GM10248 (cell line): ENCODE data around the gene TAF8.
A peak's percentile ranks its signal among the peaks of the same experiment; 100 is the strongest.

Source experiments
- CTCF ChIA-PET: fragments of 300-600 bp; sonication (Branson Sonifier 250); formaldehyde crosslinking; extraction: SDS; loops from one replicate; lab custom pipeline; 2021; ENCODE audit warnings: antibody characterized with exemption; lab: Yijun Ruan, JAX
- POLR2A ChIA-PET: fragments of 350-650 bp; sonication (Branson Sonifier 250); formaldehyde crosslinking; extraction: SDS; loops from one replicate; lab custom pipeline; 2020; ENCODE audit warnings: antibody characterized with exemption; lab: Yijun Ruan, JAX
- DNase-seq: peaks from one replicate; pipeline ENCODE4 v3.0.0; 2012; ENCODE audit errors: extremely low spot score
- TF ChIP-seq, protein P1 (sequence below): IDR thresholded peaks from 2 replicates; pipeline ENCODE4 v1.5.1; 2012; ENCODE audit warnings: mild to moderate bottlenecking, low read depth; ENCODE audit errors: extremely low read depth, missing control alignments, control extremely low read depth

The TAF8 gene

GRCh38 chr6:42021847-42022754 is 28.2 kb upstream of the TAF8 start:
- peak; percentile 66 for DNase-seq
- TF ChIP-seq, protein P1, sequence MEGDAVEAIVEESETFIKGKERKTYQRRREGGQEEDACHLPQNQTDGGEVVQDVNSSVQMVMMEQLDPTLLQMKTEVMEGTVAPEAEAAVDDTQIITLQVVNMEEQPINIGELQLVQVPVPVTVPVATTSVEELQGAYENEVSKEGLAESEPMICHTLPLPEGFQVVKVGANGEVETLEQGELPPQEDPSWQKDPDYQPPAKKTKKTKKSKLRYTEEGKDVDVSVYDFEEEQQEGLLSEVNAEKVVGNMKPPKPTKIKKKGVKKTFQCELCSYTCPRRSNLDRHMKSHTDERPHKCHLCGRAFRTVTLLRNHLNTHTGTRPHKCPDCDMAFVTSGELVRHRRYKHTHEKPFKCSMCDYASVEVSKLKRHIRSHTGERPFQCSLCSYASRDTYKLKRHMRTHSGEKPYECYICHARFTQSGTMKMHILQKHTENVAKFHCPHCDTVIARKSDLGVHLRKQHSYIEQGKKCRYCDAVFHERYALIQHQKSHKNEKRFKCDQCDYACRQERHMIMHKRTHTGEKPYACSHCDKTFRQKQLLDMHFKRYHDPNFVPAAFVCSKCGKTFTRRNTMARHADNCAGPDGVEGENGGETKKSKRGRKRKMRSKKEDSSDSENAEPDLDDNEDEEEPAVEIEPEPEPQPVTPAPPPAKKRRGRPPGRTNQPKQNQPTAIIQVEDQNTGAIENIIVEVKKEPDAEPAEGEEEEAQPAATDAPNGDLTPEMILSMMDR: no peak
- POLR2A ChIA-PET: interaction anchor here (0.6 kb wide), 1 partner anchor 126 kb away, joined by 4 read pairs; no protein-coding TSS in a partner anchor
- CTCF ChIA-PET: interaction anchor here (1.0 to 1.9 kb wide), 4 partner anchors 17 to 235 kb away, joined by 3 to 10 read pairs (median 4); partner anchors contain the start of gene TOMM6

GRCh38 chr6:42022755-42023384 is 27.5 kb upstream of the TAF8 start:
- TF ChIP-seq, protein P1: no peak
- ChIA-PET CTCF (interaction anchor here (1.9 kb wide), 1 partner anchor 21 kb away, joined by 10 read pairs; no protein-coding TSS in a partner anchor), POLR2A (no interaction called here)
- DNase-seq: no peak

DNA sequence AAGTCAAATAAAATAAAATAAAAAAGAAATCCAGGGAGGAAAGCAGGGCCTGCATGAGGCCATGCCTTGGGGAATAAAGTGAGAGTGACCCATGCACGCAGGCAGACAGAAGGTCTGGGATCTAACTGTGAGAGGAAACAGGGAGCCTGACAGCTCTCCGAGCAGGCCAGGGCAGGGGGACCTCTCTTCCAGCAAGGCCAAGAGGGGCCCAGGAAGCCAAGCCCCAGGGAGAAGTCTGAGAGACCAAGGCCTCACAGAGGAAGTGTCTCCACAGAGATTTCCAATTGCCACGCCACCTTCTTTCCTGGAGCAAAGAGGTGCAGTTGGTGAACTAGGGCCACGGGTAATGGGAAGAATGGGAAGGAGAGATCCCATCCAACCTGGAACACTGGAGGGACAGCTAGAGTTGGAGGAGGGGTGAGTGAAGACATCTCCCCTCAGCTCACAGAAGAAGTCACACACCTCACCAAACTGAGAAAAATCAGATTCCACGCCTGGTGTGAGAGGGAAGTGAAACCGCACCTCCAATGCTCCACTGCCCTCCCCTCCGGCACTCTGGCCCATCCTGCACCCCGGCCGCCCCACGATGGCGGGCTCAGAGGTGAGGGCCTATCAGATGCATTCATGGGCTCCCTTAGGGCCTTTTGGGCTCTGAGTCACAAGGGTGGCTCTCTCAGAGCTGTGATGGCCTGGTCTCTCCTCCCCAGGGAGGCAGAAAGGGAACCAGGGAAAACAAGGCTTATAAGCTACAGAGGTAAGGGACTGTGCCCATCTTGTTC is 25.1 kb upstream of the TAF8 start:
- peak; percentile 79 for DNase-seq
- POLR2A ChIA-PET: interaction anchor here (0.5 kb wide), 1 partner anchor 237 kb away, joined by 4 read pairs; no protein-coding TSS in a partner anchor
- CTCF ChIA-PET: interaction anchor here (1.0 to 11.0 kb wide), 4 partner anchors 8 to 239 kb away, joined by 4 to 118 read pairs (median 20); partner anchors contain the start of gene TOMM6

DNA sequence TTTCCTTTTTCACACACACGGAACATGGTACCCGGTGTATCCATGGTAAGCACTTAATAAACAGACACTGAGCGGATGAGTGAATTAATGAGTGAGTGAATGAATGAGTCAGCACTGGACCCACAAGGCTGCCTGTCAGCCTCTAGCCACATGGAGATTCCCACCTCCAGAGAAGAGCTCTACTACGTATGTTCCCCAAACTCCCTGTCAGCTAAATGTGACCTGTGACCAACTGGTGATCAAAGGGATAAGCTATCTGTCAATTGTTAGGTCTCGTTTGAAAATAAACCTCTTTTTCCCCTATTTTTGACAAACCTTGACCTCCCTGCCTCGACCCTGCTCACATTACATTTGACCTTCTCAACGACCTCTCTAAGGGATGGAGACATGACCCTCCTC is 24.5 kb upstream of the TAF8 start:
- CTCF ChIA-PET: interaction anchor here (1.0 to 11.0 kb wide), 5 partner anchors 9 to 240 kb away, joined by 3 to 118 read pairs (median 5); partner anchors contain the start of gene TOMM6
- POLR2A ChIA-PET: no interaction called here
- TF ChIP-seq, protein P1: no peak
- no peak for DNase-seq

More for the DNA sequence above, 25.1 kb upstream of the TAF8 start:
- TF ChIP-seq, protein P1: no peak

DNA sequence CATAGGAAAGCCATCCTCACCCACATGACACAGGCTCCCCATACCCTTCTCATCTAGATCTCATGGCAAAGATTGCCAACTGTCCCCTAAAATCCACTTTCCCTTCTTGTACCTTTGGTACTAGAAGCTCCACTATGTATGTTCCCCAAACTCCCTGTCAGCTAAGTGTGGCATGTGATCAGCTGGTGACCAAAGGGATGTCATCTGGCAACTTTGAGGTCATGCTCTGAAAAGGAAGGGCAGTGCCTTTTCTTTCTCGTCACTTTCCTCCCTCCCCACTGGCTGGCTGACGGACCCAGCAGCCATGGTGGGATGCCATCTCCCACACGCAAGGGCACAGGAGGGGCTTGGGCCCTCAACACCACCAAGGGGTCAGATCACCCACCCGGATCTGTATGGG is 23.8 kb upstream of the TAF8 start:
- TF ChIP-seq, protein P1: no peak
- DNase-seq: no peak
- CTCF ChIA-PET: interaction anchor here (1.1 to 11.0 kb wide), 3 partner anchors 9 to 241 kb away, joined by 3 to 118 read pairs (median 36); partner anchors contain the start of gene TOMM6
- POLR2A ChIA-PET: no interaction called here
